HG03095 (cell line): Measurements from ENCODE around the gene DHX35.
"Not testable (repeated sequence)": the region's sequence is repeated elsewhere in the genome, so short reads cannot be mapped to it uniquely, and the experiment has no call there.

Source experiments
- ATAC-seq: cut with Tn5 transposase; IDR thresholded peaks from one replicate; pipeline ENCODE4 v1.9.1; 2021; ENCODE audit warnings: moderate library complexity; ENCODE audit not compliant: unreplicated experiment

DHX35 gene

DNA sequence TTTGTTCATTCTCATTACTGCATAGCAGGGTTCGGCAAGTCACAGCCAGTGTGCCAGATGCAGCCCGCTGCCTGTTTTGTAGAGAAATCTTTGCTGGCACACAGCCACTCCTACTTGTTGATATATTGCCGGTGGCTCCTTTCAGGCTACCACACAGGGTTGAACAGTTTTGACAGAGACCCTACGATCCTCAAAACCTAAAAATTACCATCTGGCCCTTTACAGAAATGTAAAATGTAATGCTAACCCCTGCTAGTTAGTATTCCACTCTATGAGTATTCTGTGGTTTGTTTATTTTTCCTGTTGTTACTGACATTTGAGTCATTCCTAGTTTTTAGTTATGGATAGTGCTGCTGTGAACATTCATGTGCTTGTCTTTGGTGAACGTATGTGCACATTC lies 11.5 kb downstream of the DHX35 start:
- ATAC-seq = no peak

DNA sequence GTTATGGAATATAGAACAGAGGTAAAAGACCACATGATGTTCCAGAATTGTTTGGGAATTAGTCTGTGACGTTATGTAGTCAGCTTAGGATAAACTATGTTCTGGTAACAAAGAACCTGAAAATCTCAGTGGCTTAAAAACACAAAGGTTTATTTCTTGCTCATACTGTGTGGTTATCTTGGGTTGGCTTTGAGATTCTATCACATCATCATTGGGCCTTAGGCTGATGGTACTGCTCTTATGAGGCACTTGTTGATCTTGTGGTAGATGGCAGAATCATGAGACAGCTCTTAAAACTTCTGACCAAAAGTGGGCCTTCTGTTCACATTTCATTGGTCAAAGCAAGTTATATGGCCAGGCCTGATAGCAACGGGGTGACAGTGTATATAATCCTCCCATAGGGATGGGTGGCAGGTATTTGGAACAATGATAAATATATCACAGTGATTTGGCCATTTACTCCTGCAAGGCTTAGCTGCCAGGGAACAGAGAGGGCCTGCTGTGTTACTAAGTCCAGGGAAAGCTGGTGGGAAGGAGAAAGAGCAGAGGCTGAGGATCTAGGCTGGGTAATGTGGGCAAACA lies 13.5 kb downstream of the DHX35 start:
- ATAC-seq = no peak

DNA sequence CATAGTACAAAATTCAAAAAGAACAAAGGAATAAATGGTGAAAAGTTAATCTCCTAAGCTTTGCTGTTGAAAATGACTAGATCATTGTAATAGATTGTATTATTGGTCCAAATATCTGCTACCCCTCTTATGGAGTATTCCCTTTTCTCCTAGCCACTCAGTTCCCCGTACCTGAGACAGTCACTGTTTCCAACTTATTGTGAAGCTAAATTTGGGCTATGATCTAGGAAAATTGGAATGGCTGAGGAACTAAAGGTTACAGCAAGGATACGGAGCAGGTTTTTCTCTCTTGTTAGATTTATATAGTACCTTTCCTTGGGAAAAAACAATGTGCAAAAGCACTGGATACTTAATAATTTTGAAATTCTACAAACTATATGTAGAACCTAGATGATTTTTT lies 17.3 kb downstream of the DHX35 start:
- ATAC-seq = no peak

DNA sequence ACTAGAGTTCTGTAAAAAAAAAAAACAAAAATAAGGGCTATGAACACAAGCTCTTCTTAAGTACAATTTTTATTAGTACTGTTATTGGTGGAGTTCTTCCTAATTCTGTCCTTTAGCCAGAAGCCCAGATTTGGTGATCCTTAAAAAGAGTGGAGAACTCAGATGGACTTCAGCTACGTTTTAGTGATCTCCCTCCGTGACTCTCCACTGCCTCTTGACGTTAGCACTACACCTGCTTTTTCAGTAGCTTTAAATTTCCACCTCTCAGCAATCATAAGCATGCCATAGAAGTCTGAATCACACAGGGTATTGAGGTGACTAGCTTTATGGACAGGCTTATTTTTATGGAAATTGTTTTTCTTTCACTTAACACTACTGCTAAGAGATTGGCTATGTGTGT lies 17.7 kb downstream of the DHX35 start:
- no peak for ATAC-seq

DNA sequence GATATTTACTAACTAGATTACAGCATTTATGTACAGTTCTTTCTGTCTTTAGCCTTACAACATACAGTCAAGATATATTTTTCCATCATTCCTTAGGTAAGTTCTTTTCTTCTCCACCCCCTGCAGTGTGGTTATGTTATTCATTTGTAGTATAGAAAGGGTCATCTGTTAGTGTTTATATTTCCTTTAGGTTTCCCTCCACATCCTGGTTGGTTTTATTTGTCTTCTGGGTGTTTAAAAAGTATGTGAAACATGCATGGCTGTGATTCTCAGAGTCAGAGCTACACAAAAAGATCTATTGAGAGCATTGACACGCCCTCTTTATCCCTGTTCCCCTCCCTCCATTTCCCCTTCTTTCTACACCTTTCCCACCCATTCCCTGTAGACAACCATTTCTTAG lies 20.1 kb downstream of the DHX35 start:
- ATAC-seq = no peak

DNA sequence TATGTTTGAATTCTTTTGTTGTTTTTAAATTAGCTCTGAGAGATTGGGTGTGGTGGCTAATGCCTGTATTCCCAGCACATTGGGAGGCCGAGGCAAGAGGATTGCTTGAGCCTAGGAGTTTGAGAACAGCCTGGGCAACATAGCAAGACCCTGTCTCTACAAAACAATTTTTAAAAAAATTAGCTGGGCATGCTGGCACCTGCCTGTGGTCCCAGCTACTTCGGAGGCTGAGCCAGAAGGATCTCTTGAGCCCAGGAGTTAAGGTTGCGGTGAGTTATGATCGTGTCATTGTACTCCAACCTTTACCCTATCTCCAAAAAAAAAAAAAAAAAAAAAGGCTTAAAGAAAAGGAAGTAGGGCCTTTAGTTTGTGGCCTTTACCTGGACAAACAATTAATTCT lies 22.9 kb downstream of the DHX35 start:
- ATAC-seq = no peak

DNA sequence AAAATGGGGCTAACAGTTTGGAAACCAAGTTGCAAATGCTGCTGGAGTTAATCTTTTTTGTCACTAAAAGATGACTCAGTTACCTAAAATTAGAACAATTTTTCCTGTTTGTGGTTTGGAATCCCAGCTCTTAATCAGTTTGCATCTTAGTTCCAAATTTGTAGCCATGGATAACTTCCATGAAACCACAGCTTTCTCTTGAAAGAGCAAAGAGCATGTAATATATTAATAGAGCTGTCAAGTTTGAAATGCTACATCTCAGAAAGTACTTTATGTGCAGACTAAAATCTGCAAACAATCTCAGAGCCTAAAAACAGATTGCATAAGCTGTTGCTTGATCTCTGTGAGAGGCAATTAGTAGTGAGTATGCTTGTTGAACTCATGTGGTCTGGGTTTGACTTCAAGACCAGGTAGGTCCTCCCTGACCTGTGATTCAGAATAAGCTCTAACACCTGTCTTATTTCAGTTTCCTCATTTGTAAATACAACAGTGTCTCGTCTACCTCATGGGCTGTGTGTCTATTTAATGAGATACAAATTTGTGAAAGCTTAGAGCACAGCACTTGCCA lies 23.5 kb downstream of the DHX35 start:
- ATAC-seq = no peak

DNA sequence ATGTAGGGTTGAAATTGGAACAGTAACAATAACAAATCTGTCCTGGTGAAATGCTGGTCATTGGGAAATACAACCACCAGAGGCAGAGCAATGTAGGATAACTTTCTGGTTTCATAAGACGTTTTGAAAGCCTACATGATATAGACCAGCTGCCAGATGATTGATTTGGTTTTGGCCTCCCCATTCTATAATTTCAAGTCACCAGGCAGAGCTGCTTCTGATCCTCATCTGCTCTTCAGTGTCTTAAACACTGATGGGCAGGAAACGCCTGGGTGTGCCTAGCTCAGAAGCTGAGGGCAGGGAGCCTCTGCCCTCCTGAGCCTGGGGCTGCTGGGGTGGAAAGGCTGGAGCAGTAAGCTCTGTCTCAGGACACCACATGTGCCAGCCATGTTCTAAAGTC lies 24.5 kb downstream of the DHX35 start:
- ATAC-seq = no peak

DNA sequence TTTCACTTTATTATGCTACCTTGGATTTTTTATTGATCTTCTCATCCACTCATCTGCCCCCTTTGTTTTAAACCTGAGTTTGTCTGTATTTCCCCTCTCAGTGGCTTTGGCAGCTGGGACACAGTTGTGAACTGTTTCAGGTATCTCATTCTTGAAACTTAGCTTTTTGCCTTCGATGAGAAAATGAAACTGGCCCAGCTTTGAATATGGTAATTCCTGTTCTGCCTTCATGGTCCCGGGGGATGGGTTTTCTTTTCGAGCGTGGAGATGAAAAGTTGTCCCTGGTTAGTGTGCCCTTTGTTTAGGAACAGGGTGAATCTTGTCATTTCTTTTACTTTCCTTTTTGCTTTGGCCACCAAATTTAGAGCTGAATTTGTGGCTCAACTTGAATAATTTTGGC lies 25.6 kb downstream of the DHX35 start:
- peak; percentile 86 for ATAC-seq

DNA sequence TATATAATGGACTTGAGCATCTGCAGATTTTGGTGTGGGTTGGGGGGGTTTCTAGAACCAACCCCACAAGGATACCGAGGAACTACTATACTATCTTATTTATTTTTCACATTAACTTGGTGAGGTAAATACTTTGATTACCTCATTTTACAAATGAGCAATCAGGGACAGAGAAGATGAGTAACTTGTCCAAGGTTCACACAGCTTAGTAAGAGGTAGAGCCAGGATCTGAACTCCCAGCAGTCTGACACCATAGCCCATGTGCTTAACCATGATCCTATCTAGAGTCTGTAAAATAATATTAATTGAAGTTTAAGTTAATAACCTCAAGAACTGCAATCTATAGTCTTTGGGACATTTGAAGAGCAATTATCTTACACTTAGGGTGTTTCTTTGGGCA lies 28.6 kb downstream of the DHX35 start:
- ATAC-seq = no peak

DNA sequence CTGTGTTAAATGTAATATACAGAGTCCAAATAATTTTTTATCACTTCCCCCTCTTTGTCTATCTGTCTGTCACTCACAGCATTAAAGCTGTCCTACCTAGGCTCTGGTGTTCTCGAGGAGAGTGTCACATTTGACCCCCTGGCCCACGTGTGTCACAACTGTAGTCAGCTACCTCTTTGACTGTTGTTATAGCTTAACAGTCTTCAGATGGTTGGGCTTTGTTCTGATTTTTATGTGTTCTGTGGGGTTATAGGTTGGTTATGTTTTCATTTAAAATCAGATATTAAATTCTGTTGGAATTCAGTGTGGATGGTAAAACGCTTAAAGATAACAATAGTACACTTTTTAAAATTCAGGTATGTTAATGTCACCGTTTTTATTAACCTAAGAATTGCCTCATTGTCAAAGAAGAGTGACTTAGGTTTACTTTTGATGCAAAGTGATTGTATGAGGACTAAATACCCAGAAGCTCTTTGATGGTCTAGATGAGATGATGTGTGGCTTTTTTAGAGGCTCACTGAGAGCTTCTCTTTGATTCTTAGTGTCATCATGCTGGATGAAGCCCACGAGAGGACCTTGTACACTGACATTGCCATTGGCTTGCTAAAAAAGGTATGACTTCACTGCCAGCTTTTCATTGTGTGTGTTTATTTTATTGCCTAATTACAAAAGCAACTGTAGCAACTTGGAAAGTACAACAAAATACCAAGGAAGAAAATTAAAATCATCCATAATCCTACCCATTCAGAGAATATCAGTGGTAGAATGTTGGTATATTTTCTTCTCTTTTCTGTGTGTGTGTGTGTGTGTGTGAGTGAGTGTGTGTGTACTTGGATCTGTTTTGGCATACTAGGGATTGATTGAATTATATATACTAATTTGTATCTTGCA lies 29.9 kb downstream of the DHX35 start:
- ATAC-seq = no peak

DNA sequence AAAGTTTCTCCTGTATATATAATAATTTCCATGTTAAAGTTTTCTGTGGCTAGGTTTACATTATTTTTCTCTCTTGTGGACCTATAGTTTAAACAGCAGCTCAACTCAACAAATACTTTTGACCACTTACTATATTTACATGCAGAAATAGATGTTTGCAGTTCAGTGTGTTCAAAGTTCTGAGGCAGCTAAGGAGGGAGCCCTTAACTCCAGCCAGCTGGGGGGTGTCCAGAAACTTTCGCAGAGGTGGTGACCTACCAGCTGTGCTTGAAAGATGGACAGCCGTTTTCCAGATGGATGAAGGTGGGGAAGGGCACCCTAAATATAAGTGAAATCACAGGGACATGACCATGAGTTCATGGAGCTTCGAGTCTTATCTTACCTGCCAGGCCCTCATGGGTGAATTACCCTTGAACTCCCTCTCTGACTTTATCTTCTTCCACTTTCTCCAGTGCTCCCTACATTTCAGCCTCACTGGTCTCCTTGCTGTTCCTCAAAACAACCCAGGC lies 33.4 kb downstream of the DHX35 start:
- ATAC-seq = no peak

DNA sequence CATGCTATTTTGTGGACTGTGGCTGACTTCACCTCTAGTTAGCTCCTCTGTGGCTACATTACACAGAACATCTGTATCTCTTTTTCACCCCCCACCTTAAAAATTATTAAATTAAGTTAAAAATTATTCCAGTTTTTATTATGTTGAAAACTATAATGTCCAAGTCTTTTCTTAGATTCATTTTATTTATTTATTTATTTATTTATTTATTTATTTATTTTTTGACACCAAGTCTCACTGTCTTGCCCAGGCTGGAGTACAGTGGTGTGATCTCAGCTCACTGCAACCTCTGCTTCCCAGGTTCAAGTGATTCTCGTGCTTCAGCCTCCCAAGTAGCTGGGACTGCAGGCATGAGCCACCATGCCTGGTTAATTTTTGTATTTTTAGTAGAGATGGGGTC lies 34.7 kb downstream of the DHX35 start:
- ATAC-seq = not testable (repeated sequence)

DNA sequence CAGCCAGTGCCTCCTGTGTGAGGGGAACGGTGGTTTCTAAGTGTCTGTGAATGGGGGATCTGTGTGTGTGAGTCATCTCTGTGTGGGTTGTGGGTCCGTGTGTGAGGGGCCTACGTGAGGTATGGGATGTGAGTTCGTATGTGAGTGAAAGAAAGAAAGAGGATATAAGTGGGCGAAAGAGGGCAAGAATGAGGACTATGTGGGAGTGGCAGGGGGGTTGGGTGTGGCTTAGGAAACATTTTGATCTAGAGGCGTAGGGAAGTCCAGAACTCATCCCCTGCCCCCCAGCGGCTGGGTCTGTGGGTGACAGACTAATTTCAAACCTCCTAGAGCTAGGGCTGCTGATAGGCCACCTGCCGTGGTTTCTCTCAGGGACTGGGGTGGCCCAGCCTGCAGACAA lies 35.5 kb downstream of the DHX35 start:
- ATAC-seq = peak; percentile 94

DNA sequence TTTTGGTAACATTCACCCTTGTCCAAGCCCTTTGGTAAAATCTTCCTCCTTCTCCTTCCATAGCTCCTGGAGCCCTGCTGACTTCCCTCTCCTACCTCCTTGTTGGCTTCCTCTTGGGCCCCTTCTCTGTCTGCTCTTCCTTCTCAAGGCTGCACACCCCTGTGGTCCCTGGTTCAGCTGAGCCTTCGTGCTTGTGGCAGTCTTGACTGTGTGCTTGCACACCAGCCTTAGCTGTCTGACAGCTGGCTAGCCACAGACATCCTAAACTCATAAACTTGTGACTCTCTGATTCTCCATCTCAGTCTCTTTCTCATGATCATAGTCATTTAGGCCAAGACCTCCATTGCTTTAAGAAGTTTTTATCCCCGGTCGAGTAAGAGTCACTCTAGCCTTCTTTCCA lies 37.1 kb downstream of the DHX35 start:
- ATAC-seq = no peak

DNA sequence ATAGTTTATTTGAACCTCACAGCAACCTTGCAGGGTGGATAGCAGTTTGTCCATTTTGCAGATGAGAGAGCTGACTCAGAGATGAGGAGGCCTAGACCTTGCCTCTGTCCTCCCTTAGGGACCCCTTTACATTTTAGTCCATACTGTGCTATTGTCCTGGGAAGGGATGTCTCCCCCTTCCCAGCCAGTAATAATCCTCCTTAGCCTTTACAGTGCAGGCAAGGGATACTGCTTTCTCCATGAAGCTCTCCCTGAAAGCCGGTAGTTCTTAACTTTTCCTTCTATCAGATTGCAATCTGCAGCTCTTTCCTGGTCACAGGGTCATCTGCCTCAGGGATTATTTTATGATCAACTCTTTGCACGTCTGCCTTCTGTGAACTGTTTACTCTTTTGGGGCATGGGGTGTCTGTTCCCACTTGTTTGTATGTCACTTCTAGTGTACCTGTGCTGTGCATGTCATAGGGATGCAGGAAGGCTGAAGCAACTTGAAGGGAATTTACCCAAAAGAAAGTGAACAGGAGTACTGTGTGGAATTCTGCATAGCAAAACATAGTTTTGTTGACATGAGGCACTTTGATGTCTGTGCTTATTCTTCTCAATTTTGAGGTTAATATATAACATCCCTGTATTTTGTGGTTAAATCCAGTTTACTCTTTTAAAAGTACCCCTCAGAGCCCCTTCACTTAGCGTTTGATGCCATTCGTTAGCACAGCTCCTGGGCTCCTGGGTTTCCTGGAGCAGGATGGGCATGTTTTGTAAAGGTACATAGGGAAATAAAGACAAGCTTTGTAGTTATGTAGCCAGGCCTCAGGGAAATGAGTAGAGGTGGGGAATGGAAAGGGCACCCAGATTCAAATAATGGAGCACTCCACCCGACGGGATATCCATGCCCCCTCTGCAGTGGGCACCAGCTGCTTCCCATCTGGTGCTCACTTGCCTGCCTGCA lies 38.1 kb downstream of the DHX35 start:
- no peak for ATAC-seq

DNA sequence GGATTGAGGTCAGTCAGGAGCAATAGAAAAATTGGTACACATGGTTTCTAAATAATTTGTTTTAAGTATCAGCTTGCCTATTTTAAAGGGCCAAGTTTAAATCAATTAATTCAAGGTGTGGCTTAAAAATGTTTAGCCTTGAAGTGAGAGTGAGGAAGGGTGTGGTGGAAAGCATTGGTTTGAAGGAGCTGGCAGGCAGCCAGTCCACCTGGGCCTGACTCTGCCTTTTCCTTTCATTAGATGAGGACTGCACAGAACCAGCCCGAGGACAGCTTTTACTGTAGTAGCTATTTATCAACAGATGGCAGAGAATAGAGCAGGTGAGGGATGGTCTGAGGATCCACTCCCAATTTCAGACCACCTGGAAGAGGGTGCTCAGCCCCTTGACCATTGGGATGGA lies 42.4 kb downstream of the DHX35 start:
- ATAC-seq = no peak

DNA sequence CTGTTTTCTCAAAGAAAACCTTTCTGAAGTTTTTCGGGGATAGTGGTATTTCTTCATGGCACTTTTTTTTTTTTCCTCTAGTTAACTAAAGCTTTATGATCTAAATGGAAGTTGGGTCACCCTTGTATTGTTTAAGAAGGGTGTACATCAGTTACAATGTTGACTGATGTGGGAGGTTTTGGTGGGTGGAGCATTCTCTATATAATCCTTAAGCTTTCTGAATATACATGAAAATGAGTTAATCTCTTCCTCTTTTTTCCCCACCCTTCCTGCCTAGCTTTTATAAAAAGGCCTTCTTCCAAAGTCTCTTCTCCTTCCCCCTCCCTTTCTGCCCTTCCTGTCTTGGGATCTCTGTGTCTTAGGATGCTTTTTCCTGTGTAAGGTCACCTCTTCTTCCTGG lies 47.2 kb downstream of the DHX35 start:
- no peak for ATAC-seq

DNA sequence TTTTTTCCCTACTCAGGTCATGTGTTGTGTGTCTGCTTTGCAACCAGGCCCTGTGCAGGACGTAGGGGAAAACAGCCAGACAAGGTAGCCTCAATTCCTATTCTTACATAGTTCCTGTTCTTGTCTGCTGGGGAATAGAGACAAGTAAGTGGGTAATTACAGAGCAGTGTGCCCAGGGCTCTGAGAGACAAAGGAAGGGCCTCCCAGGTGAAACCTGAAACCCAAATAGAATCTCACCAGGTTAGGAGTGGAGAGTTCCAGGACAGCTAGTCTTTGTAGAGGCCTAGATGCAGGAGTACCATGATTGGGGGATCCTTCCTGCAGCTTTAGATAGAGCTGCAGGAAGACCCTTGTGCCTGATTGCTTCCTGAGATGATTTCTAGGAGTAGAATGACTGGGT lies 48.4 kb downstream of the DHX35 start:
- no peak for ATAC-seq

DNA sequence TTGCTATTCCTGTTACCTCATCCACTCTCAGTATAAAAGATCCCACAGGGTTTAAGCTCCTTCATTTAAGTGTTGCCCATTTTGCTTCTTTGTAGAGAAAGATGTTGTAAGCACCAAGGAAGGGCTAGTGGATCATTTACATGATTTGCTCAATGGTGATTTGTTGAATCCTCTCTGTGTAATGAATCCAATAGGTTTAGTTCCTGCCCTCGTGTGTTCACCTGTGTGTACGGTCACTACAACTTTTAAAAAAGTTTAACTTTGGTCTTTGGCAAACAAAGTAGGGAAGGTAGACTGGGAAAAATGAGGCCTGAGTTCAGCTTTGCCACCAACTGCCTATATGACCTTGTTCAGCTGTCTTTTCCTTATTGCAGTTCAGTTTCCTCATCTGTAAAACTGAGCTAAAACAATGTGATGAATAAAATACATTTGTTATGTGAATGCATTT lies 51.5 kb downstream of the DHX35 start:
- no peak for ATAC-seq

DNA sequence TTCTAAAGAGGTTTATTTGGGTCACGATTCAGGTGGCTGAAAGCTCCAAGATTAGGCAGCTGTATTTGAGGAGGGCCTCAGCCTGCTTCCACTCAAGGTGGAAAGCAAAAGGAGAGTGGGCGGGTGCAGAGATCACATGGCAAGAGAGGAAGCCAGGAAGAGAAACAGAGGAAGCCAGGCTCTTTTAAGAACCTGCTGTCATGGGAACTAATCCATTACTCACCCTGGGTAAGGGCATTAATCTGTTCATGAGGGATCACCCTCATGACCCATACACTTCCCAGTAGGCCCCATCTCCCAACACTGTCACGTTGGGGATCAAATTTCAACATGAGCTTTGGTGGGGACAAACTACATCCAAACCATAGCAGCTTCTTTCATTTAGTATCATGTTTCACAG lies 53.9 kb downstream of the DHX35 start:
- no peak for ATAC-seq
